Right ventricle myocardium inferior (tissue), 1 donor: ENCODE results near the gene FAM181A. TPM values are rescaled to one million over a fixed set of nuclear protein-coding genes. Genes with fewer than 3 reads are reported as not detected.
A peak's percentile ranks its signal among the peaks of the same experiment; 100 is the strongest.

Experiments used
- ATAC-seq: fragments of 200-7000 bp; cut with Tn5 transposase; one replicate; pipeline ENCODE4 v1.9.1; 2020; ENCODE audit warnings: mild to moderate bottlenecking, moderate library complexity
- DNase-seq: peaks from one replicate; pipeline ENCODE4 v3.0.0; 2021; ENCODE audit errors: missing footprints
- intact Hi-C: fragments of 100-400 bp; cut with DNase I; formaldehyde crosslinking; loops from one replicate; pipeline ENCODE4 v1.11.0; 2022
- total RNA-seq: library from RNA; stranded (reverse); fragmentation: NEBNext Ultra II Directional; extraction: Animal tissue kit (Norgen Biotek cat#: 25700); gene quantifications from one replicate; pipeline ENCODE4 v1.2.1, GENCODE V29; 2021
- donor health status: DM: no; HTN: yes; CAD: no; lungs with severe emphysema.

Gene FAM181A
- total RNA-seq, 1 donor from 2014 or later = not detected

GRCh38 chr14:93957751-93958566 is 30.8 kb downstream of the FAM181A start:
- ATAC-seq = no peak
- intact Hi-C loops = loop anchor here (5.0 kb wide), 1 partner anchor 39 kb away; the partner anchor contains the start of gene CCDC197
- no peak for DNase-seq

- intact Hi-C loops = loop anchor here (5.0 kb wide), 1 partner anchor 39 kb away; the partner anchor contains the start of gene CCDC197
- ATAC-seq (no peak), DNase-seq (no peak)
Observed at GRCh38 chr14:93958567-93959238, 31.6 kb downstream of the FAM181A start.

GRCh38 chr14:93959239-93960107 is 32.3 kb downstream of the FAM181A start:
- ATAC-seq (no peak), DNase-seq (peak; percentile 67)
- intact Hi-C loops = loop anchor here (5.0 kb wide), 1 partner anchor 38 kb away; the partner anchor contains the start of gene CCDC197

- DNase-seq (no peak), ATAC-seq (no peak)
- intact Hi-C loops = no loop called here
Observed at GRCh38 chr14:93960108-93960475, 32.9 kb downstream of the FAM181A start.

- intact Hi-C loops = no loop called here
- ATAC-seq (no peak), DNase-seq (no peak)
Observed at GRCh38 chr14:93960774-93961438, 33.8 kb downstream of the FAM181A start.

- intact Hi-C loops = no loop called here
- ATAC-seq (no peak), DNase-seq (no peak)
Observed at GRCh38 chr14:93961620-93962019, 34.5 kb downstream of the FAM181A start.

GRCh38 chr14:93962701-93963601 is 35.8 kb downstream of the FAM181A start:
- intact Hi-C loops = no loop called here
- no peak for DNase-seq
- ATAC-seq = no peak

GRCh38 chr14:93963692-93964091 is 36.5 kb downstream of the FAM181A start:
- DNase-seq (no peak), ATAC-seq (no peak)
- intact Hi-C loops = no loop called here

- DNase-seq (no peak), ATAC-seq (no peak)
- intact Hi-C loops = no loop called here
Observed at GRCh38 chr14:93964281-93964680, 37.1 kb downstream of the FAM181A start.

- intact Hi-C loops = no loop called here
- DNase-seq (no peak), ATAC-seq (no peak)
Observed at GRCh38 chr14:93964820-93965286, 37.7 kb downstream of the FAM181A start.

GRCh38 chr14:93965287-93965821 is 38.2 kb downstream of the FAM181A start:
- ATAC-seq (no peak), DNase-seq (no peak)
- intact Hi-C loops = no loop called here

GRCh38 chr14:93965946-93966474 is 38.9 kb downstream of the FAM181A start:
- ATAC-seq = no peak
- intact Hi-C loops = no loop called here
- no peak for DNase-seq

GRCh38 chr14:93967637-93968250 is 40.6 kb downstream of the FAM181A start:
- intact Hi-C loops = no loop called here
- ATAC-seq = no peak

GRCh38 chr14:93969082-93969828 is 42.1 kb downstream of the FAM181A start:
- intact Hi-C loops = no loop called here
- no peak for DNase-seq
- peak; percentile 27 for ATAC-seq

More at GRCh38 chr14:93967637-93968250, 40.6 kb downstream of the FAM181A start:
- DNase-seq = no peak

- ATAC-seq = no peak
- intact Hi-C loops = no loop called here
- DNase-seq = no peak
Observed at GRCh38 chr14:93970585-93970964, 43.4 kb downstream of the FAM181A start.
